T follicular helper cell (primary cell): Measurements from ENCODE around the gene INSIG1.

Experiments used
- DNase-seq: peaks from one replicate; pipeline ENCODE4 v3.0.0-alpha.2; 2020; ENCODE audit warnings: low read depth

The INSIG1 gene

GRCh38 chr7:155303039-155303593 is 5.4 kb downstream of the INSIG1 start:
- DNase-seq: no peak

- no peak for DNase-seq
Measured at GRCh38 chr7:155303897-155304296, 6.2 kb downstream of the INSIG1 start.

- no peak for DNase-seq
Measured at GRCh38 chr7:155305231-155305904, 7.7 kb downstream of the INSIG1 start.

- DNase-seq: no peak
Measured at GRCh38 chr7:155306673-155307470, 9.2 kb downstream of the INSIG1 start.

GRCh38 chr7:155308330-155309020 is 10.8 kb downstream of the INSIG1 start:
- DNase-seq: no peak

- DNase-seq: no peak
Measured at GRCh38 chr7:155309021-155309338, 11.3 kb downstream of the INSIG1 start.

- DNase-seq: no peak
Measured at GRCh38 chr7:155310425-155311114, 12.9 kb downstream of the INSIG1 start.

GRCh38 chr7:155311826-155312537 is 14.3 kb downstream of the INSIG1 start:
- DNase-seq: no peak

GRCh38 chr7:155312633-155313032 is 15.0 kb downstream of the INSIG1 start:
- DNase-seq: no peak

- no peak for DNase-seq
Measured at GRCh38 chr7:155313096-155313495, 15.4 kb downstream of the INSIG1 start.

- DNase-seq: no peak
Measured at GRCh38 chr7:155315977-155316376, 18.3 kb downstream of the INSIG1 start.

- DNase-seq: no peak
Measured at GRCh38 chr7:155316427-155317113, 18.9 kb downstream of the INSIG1 start.

- DNase-seq: no peak
Measured at GRCh38 chr7:155317114-155317434, 19.4 kb downstream of the INSIG1 start.

- DNase-seq: no peak
Measured at GRCh38 chr7:155318245-155318644, 20.6 kb downstream of the INSIG1 start.

- DNase-seq: no peak
Measured at GRCh38 chr7:155322530-155322929, 24.9 kb downstream of the INSIG1 start.

- no peak for DNase-seq
Measured at GRCh38 chr7:155323001-155323638, 25.4 kb downstream of the INSIG1 start.

GRCh38 chr7:155324012-155324917 is 26.6 kb downstream of the INSIG1 start:
- DNase-seq: no peak

GRCh38 chr7:155324918-155325235 is 27.2 kb downstream of the INSIG1 start:
- no peak for DNase-seq

- DNase-seq: no peak
Measured at GRCh38 chr7:155326385-155326784, 28.7 kb downstream of the INSIG1 start.
